Skeletal muscle satellite cell (primary cell): ENCODE measurements around the gene PEX11B.

Experiments
- H3K27me3 ChIP-seq: 2 replicates; pipeline ENCODE4 v1.7.0; 2013; ENCODE audit warnings: low read length; ENCODE audit not compliant: control insufficient read depth, insufficient read depth
- H3K36me3 ChIP-seq: 2 replicates; pipeline ENCODE4 v1.7.0; 2013; ENCODE audit warnings: mild to moderate bottlenecking, control low read depth, low read length; ENCODE audit not compliant: insufficient read depth
- H3K4me1 ChIP-seq: 2 replicates; pipeline ENCODE4 v1.7.0; 2013; ENCODE audit warnings: low read length; ENCODE audit not compliant: control insufficient read depth, insufficient read depth
- H3K4me2 ChIP-seq: 2 replicates; pipeline ENCODE4 v1.7.0; 2013; ENCODE audit warnings: mild to moderate bottlenecking, low read length
- H3K4me3 ChIP-seq: 2 replicates; pipeline ENCODE4 v1.7.0; 2013; ENCODE audit warnings: low read length
- H3K9ac ChIP-seq: 2 replicates; pipeline ENCODE4 v1.7.0; 2013; ENCODE audit warnings: mild to moderate bottlenecking, low read depth, low read length, moderate library complexity
- H3K9me3 ChIP-seq: replicated peaks from 2 replicates; pipeline ENCODE4 v1.7.0; 2013; ENCODE audit warnings: mild to moderate bottlenecking, control low read depth, low read length

Gene PEX11B

DNA sequence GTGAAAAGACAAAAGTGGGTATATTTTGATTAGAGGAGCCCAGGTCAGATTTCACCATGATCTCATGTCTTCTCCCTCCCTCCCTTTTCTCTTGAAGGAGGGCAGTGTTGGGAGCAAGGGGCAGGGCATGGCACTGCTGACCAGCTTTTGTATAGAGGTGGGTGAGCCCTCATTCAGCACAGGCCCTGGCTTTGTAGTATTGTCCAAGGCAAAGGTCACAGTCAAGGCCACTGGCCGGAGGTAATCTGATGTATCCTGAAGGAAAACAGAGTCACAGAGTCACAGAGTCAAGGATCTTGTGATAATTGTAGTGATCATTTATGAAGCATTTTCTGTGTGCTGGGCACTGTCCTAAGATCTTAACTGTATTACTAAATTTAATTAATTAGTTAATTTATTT, 20.5 kb downstream of the PEX11B start:
- no peak overlapping the region for H3K9ac ChIP-seq
- peaks cover 9% of the 10 kb centered on the region for H3K4me1 ChIP-seq
- no peaks in the 10 kb centered on the region for H3K9me3 ChIP-seq
- H3K4me3 ChIP-seq = no peak overlapping the region
- H3K27me3 ChIP-seq = no peaks in the 10 kb centered on the region
- H3K4me2 ChIP-seq = no peak overlapping the region
- H3K36me3 ChIP-seq = peaks cover 82% of the 10 kb centered on the region

DNA sequence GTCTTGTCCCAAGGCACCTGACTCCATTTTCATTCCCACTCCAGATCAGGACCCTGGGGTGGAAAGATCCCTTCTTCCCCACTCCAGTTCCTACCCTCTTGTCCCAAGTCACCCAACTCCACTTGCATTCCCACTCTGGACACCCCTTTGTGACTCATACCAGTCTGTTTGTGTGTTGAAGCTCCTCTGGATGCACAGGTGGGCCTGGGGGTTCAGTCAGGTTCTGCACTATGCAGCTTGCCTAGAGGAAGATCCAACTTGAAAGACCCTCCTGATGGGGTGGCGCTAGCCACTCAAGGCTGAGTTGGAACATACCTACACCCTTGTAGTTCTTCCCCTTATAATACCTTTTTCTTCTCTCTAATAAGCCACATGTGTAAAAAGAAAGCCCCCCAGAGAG, 23.0 kb downstream of the PEX11B start:
- Histone ChIP-seq H3K27me3 (no peaks in the 10 kb centered on the region), H3K4me1 (peaks cover 32% of the 10 kb centered on the region)

GRCh38 chr1:145893306-145894055, 25.0 kb downstream of the PEX11B start:
- no peak overlapping the region for H3K4me3 ChIP-seq
- no peaks in the 10 kb centered on the region for H3K9me3 ChIP-seq
- H3K4me2 ChIP-seq = no peak overlapping the region
- peaks cover 46% of the 10 kb centered on the region for H3K36me3 ChIP-seq
- H3K27me3 ChIP-seq = no peaks in the 10 kb centered on the region
- H3K4me1 ChIP-seq = peaks cover 33% of the 10 kb centered on the region
- H3K9ac ChIP-seq = peak overlapping the region; percentile 77

More for the DNA sequence above, 23.0 kb downstream of the PEX11B start:
- H3K4me3 ChIP-seq = no peak overlapping the region
- no peak overlapping the region for H3K9ac ChIP-seq
- no peaks in the 10 kb centered on the region for H3K9me3 ChIP-seq
- no peak overlapping the region for H3K4me2 ChIP-seq
- peaks cover 60% of the 10 kb centered on the region for H3K36me3 ChIP-seq

DNA sequence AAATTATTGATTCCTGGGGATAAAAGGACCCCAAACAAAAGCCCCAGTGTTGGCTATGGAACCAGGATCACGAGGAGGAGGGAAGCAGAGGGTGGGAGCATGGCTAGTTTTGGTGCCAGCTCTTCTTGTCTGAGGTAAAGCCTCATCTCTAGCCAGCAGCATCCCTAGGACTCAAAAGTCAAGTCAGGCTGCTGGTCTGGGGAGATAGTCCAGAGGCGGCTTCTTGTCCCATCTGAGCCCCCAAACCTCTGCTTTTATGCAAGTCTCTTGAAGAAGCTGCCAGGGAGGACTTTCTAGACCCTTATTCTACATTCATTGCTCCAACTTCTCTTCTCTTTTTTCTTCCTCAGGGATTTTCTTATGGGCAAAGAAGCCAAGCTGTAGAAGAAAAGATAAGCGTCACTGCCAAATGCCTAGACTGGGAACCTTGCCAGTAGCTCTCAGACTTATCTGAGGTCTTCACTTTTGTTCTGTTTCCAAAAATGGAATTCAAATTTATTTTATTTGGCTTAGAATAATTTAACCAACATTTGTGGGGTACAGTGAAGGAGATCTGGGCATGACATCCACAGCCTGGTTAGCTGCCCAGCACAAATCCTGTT, 25.9 kb downstream of the PEX11B start:
- peak overlapping the region; percentile 18 for H3K4me3 ChIP-seq
- peak overlapping the region; percentile 66 for H3K4me2 ChIP-seq
- H3K4me1 ChIP-seq = peaks cover 33% of the 10 kb centered on the region
- H3K27me3 ChIP-seq = no peaks in the 10 kb centered on the region
- H3K9me3 ChIP-seq = no peaks in the 10 kb centered on the region
- H3K36me3 ChIP-seq = peaks cover 41% of the 10 kb centered on the region
- H3K9ac ChIP-seq = peak overlapping the region; percentile 77

DNA sequence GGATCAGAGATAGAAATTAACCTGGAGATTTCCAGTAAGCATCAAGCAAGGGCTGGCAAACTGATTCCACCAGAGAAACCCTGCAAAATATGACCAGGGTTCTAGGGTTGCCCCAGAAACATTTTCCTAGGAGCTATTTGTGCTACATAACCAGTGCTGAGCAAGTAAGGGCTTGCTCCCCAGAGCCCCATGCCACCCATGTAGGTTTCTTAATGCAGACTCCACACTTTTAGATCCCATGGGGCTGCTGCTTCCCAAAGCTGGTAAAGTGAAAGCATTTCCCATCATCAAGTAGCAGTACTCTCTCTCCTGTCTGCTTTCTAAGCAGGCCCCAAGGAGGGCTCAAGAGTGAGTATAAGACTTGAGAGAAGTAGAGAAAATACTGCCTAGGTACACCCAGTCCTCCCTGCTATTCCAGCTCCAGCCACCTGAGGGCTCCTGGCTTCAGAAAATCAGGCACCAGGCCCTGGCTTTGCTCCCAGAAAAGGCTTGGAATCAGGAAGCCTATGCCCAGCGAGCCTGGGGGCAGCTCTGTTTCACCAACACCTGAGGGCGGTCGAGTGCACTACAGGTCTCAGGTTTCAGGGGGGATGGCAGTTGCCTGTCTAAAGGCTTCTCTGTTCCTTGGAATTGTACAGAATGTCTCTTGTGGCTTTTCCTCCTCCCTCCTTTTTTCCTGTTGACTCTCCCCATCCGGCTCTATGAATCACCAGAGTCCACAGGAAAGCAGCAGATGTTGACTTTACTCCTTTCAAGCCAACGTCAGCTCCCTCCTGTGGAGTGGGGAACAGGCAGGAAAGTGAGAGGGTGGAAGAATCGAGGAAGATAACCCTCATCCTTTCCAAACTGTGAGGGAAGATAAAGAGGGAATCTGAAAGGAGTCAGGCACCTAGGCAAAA, 26.7 kb downstream of the PEX11B start:
- peak overlapping the region; percentile 31 for H3K4me3 ChIP-seq
- H3K36me3 ChIP-seq = peaks cover 34% of the 10 kb centered on the region
- peak overlapping the region; percentile 77 for H3K9ac ChIP-seq
- H3K27me3 ChIP-seq = no peaks in the 10 kb centered on the region
- no peaks in the 10 kb centered on the region for H3K9me3 ChIP-seq
- H3K4me1 ChIP-seq = peaks cover 33% of the 10 kb centered on the region
- peak overlapping the region; percentile 66 for H3K4me2 ChIP-seq

DNA sequence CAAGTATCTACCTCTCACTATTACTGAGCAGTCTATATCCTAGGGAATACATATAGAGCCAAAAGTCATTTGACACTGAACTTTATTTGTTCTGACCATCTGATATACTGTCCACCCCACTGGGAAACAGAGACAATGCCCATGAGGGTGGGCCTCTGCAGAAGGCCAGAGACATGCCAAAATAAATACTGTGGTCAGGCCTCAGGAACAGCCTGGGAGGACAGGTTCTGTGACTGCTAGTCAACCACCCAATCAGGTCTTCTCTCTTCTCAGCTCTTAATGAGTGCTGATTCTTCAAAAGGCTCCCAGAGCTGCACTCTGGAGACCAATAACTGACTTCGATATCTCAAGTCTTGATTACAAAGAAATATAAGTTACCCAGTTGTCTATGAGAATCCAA, 27.4 kb downstream of the PEX11B start:
- Histone ChIP-seq H3K9me3 (no peaks in the 10 kb centered on the region), H3K4me3 (peak overlapping the region; percentile 31), H3K27me3 (no peaks in the 10 kb centered on the region), H3K4me1 (peaks cover 33% of the 10 kb centered on the region), H3K9ac (peak overlapping the region; percentile 71), H3K36me3 (peaks cover 27% of the 10 kb centered on the region), H3K4me2 (peak overlapping the region; percentile 66)

GRCh38 chr1:145889722-145890121, 28.8 kb downstream of the PEX11B start:
- Histone ChIP-seq H3K9me3 (no peaks in the 10 kb centered on the region), H3K4me2 (no peak overlapping the region), H3K36me3 (peaks cover 14% of the 10 kb centered on the region), H3K4me3 (no peak overlapping the region), H3K27me3 (no peaks in the 10 kb centered on the region), H3K9ac (no peak overlapping the region), H3K4me1 (peaks cover 42% of the 10 kb centered on the region)

DNA sequence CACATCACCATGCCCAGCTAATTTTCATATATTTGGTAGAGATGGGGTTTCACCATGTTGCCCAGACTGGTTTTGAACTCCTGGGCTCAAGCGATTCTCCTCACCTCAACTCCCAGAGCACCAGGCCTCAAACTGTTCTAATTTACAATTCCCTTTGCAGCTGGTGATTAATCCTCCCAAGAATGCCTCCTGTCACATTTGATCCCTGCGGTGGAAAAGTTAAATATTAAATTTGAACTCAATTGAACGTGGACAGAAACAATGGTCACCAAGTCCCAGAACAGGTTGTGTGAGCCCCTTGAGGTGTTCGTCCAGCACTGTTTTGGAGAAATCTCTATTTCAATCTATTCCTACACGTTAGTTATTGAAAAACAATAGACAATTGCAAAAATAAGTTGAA, 30.9 kb downstream of the PEX11B start:
- no peaks in the 10 kb centered on the region for H3K9me3 ChIP-seq
- no peaks in the 10 kb centered on the region for H3K36me3 ChIP-seq
- no peak overlapping the region for H3K4me3 ChIP-seq
- H3K4me1 ChIP-seq = peaks cover 34% of the 10 kb centered on the region
- no peaks in the 10 kb centered on the region for H3K27me3 ChIP-seq
- no peak overlapping the region for H3K4me2 ChIP-seq
- H3K9ac ChIP-seq = no peak overlapping the region

GRCh38 chr1:145886816-145887215, 31.7 kb downstream of the PEX11B start:
- Histone ChIP-seq H3K4me2 (no peak overlapping the region), H3K4me1 (peaks cover 28% of the 10 kb centered on the region), H3K4me3 (no peak overlapping the region), H3K27me3 (no peaks in the 10 kb centered on the region), H3K9me3 (no peaks in the 10 kb centered on the region), H3K9ac (no peak overlapping the region), H3K36me3 (no peaks in the 10 kb centered on the region)

- Histone ChIP-seq H3K27me3 (no peaks in the 10 kb centered on the region), H3K4me2 (peak overlapping the region; percentile 87), H3K9me3 (no peaks in the 10 kb centered on the region), H3K4me3 (peak overlapping the region; percentile 83), H3K4me1 (peaks cover 23% of the 10 kb centered on the region), H3K9ac (peak overlapping the region; percentile 39), H3K36me3 (no peaks in the 10 kb centered on the region)
Measured at GRCh38 chr1:145886390-145886789, 32.1 kb downstream of the PEX11B start.

- peak within 1 kb of the TSS; percentile 39 for H3K9ac ChIP-seq
Measured at GRCh38 chr1:145885738-145886287, 32.7 kb downstream of the PEX11B start, which contains the start of gene ANKRD35. Gene ANKRD35, minus strand, starts transcription at chr1:145885866. Its CDS starts 108 bp downstream, at chr1:145885758.

More at GRCh38 chr1:145885738-145886287, 32.7 kb downstream of the PEX11B start, which contains the start of gene ANKRD35:
- H3K4me2 ChIP-seq = peak within 1 kb of the TSS; percentile 87
- H3K36me3 ChIP-seq = no peaks in the 10 kb centered on the region
- peaks cover 18% of the 10 kb centered on the region for H3K4me1 ChIP-seq
- peak within 1 kb of the TSS; percentile 83 for H3K4me3 ChIP-seq
- no peaks in the 10 kb centered on the region for H3K27me3 ChIP-seq
- H3K9me3 ChIP-seq = no peaks in the 10 kb centered on the region
